ENCODE data around the gene ABCA2. TPM values are rescaled to one million over a fixed set of nuclear protein-coding genes. Genes with fewer than 3 reads are reported as not detected.

Gene ABCA2
- total RNA-seq, 1 experiment from 2014 or later, result 23.5 TPM

DNA sequence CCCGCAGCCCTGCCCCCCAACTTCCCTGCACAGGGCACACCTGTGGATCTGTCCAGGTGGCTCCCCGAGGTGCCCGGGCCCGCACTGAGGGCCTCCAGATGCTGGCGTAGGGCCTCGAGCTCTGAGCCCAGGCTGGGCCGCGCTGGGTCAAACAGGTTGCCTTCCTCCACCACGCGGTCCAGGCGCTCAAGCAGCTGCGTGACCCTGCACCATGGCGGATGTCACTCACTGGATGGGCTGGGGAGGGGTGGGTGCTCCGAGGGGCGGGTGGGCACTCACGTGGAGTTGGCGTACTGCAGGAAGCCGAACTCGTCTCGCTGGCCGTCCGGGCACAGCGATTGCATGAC lies 5.4 kb downstream of the ABCA2 start:
- in situ Hi-C loops (cut with HindIII; ENCODE audit: low pct_unique_long_range_greater_than_20kb, low sequenced_read_pairs), result no loop called here
- DNase-seq (ENCODE audit: low read depth), result no peak

DNA sequence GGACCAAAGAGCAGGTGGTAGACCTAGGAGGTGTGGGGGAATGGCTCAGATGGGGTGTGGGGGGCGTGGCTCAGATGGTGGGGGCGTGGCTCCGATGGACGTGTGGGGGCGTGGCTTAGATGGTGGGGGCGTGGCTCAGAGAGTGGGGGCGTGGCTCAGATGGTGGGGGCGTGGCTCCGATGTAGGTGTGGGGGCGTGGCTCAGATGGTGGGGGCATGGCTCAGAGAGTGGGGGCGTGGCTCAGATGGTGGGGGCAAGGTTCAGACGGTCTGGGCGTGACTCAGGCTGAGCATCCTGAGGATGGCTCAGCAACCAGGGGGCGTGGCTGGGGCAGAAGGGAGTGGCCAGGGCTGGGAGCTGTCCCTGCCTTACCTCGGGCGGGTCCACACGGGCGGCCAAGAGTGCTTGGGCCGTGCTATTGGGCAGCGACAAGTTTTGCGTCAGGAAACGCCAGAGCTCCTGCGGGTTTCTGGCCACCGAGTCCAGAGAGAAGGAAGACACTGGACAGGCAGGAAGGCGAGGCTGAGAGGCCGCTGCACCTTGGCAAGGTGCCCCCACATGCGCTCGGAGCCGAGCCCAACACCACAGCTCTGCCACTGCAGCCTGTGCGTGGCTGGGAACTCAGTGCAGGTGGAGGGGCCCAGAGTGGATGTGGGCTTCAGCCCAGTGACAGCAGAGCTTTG lies 5.9 kb downstream of the ABCA2 start:
- DNase-seq (ENCODE audit: low read depth), result peak; percentile 95
- in situ Hi-C loops (cut with HindIII; ENCODE audit: low pct_unique_long_range_greater_than_20kb, low sequenced_read_pairs), result no loop called here

DNA sequence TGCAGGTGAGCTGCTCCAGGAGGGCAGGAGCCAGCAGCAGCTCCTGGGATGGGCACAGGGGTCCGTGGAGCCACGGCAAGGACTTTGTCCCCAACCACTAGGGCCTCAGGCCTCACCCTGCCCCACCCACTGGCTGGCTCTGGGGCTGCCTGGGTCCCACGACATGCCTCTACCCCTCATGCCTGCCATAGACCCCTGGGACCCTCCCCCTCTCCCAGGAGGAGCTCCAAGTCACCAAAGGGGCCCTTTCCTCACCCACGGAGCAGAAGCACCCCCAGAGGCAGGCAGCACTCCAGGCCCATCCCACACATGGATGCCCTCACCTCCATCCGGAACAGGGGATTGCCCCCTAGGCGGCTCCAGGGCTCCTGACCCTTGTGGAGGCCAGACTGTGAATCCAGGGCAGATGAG lies 6.5 kb downstream of the ABCA2 start:
- DNase-seq (ENCODE audit: low read depth), result no peak
- in situ Hi-C loops (cut with HindIII; ENCODE audit: low pct_unique_long_range_greater_than_20kb, low sequenced_read_pairs), result no loop called here

DNA sequence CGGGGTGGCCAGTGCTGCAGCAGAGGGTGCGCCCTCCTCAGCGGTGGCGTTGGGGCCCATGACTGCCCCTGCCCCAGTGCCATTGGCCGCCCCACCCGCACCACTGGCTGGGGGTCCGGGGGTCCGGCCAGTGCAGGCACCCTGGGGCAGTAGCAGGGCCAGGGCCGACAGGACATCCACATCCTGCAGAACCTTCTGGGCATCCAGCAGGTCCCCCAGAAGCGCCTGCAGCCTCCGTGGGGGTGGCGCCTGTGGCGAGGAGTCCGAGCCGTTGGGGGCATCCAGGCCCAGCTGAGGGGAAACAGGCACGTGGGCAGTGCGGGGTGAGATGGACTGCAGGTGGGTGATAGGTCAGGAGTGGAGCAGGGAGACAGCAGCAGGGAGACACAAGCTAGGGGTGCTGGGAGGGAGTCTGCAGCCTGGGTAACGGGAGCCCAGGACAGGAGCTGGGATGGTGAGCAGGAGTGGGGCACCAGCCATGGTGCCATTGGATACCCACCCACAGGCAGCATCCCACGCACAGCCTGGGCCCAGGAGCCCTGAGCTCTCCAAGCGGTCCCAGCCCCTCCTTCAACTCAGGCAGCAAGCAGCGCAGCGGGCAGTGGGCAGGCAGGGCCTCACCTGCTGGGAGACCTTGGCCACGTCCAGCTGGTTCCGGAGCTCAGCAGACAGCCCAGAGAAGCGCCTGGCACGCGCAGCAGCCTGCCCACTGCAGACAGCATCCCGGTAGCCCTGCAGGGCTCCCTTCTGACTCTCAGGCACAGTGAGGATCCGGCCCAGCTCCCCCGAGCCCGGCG lies 7.1 kb downstream of the ABCA2 start:
- in situ Hi-C loops (cut with HindIII; ENCODE audit: low pct_unique_long_range_greater_than_20kb, low sequenced_read_pairs), result no loop called here
- no peak for DNase-seq (ENCODE audit: low read depth)

DNA sequence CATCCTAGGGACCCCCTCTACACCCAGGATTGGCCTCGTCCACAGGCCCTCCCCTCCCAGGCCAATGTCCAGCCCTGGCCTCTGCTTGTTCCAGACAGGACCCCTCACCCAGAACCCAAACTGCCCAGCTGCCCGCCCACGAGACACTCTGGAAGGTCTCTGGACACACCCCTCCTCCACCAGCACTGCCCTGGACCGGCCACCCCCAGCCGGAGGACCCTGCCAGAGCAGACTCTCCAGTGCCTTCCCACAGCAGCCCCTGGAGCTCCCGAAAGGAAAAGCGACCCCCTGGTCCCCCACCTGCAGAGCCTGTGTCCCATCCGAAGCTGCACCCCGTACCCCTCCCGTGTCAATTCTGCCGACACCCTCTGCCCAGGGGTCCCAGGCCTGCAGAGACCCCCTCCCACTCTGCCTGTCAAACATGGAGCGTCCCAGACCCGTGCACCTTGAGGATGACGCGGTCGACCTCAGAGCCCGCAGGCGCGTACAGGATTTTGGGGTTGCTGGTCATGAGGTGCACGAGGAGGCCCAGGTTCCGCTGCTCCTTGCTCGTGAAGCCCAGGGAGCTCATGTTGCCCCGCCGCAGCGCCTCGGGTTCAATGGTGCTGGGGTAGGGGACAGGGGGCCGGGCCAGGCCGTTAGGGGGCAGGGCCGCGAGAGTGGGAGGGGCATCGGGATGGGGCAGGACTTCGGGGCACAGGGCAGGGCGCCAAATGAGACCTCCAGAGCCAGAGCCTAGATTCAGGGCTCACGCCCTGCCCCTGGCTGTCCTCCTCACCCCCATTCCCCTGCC lies 8.0 kb downstream of the ABCA2 start:
- in situ Hi-C loops (cut with HindIII; ENCODE audit: low pct_unique_long_range_greater_than_20kb, low sequenced_read_pairs), result no loop called here
- DNase-seq (ENCODE audit: low read depth), result no peak

DNA sequence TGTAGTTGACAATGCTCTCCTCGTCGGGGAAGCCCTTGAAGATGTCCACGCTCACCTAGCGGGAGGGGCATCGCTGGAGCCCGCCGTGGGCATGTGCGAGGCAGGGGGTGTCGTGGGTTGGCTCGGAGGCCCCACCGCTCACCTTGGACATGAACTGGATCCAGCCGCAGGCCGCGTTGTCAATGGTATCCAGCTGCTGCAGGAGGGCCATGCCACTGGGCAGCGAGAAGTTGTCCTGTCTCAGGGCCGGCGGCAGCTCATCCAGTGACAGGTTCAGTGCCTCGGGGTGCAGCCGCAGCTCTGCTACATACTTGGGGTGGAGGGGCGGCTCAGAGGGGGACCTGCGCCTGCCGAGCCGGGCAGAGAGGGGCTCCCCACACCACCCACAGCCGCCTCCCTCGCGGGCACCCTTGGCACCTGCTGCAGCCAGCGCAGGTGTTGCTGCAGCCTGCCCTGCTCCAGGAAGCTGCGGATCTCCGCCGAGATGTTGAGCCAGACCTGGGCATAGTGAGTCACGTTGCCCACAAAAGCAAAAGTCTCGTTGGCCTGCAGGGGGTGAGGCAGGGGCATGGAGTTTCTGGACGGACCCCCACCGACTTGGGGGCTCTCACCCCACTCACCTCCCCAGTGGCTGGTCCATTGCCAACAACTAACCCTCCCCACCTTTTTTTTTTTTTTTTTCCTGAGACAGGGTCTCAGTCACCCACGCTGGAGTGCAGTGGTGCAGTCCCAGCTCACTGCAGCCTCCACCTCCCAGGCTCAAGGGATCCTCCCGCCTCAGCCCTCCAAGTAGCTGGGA lies 9.1 kb downstream of the ABCA2 start:
- DNase-seq (ENCODE audit: low read depth), result no peak
- in situ Hi-C loops (cut with HindIII; ENCODE audit: low pct_unique_long_range_greater_than_20kb, low sequenced_read_pairs), result no loop called here

DNA sequence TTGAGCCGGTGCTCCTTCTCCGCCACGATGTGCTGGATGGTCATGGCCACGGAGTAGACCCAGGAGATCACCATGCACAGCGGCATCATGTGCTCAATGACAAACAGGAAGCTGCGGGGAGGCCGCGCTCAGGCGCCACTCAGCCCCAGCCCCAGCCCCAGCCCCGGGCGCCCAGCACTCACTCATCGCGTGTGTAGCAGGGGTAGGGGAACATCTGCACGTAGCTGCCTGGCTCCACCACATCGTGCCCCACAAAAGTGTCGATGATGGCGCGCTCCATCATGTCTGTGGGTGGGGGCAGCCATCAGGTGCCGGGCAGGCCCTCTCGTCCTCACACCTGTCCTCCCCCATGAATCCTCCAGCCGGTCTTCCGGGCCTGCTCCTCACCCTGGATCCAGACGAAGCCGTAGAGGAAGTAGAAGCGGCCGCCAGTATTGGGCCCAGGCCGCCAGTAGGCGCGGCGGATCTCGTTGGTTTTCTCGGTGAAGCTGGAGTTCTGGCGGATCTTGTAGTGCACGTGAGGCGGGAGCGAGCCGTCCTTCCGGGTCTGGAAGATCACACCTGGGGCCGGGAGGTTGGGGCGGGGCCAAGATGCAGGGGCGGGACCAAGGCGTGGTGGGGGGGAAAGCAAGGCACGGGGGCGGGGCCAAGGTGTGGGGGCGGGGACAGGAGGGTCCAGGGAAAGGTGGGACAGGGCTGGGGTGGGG lies 10.1 kb downstream of the ABCA2 start:
- no peak for DNase-seq (ENCODE audit: low read depth)
- in situ Hi-C loops (cut with HindIII; ENCODE audit: low pct_unique_long_range_greater_than_20kb, low sequenced_read_pairs), result no loop called here

DNA sequence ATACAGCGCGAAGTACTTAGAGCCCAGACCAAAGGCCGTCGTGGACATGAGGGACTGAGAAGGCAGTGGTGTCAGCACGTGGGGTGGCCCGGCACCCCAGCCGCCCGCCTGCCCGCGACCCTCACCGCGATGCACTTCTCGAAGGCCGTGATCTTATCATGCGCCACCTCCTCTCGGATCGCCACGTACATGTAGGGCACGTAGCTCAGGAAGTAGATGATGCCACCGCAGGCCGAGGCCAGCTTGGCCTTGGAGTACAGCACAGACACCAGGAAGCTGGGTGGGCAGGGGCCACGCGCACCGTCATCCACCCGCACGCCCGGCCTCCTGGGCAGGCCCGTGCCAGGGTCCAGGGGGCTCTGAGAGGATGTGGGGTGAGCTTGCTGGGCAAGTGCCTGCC lies 11.0 kb downstream of the ABCA2 start:
- no peak for DNase-seq (ENCODE audit: low read depth)
- in situ Hi-C loops (cut with HindIII; ENCODE audit: low pct_unique_long_range_greater_than_20kb, low sequenced_read_pairs), result no loop called here

DNA sequence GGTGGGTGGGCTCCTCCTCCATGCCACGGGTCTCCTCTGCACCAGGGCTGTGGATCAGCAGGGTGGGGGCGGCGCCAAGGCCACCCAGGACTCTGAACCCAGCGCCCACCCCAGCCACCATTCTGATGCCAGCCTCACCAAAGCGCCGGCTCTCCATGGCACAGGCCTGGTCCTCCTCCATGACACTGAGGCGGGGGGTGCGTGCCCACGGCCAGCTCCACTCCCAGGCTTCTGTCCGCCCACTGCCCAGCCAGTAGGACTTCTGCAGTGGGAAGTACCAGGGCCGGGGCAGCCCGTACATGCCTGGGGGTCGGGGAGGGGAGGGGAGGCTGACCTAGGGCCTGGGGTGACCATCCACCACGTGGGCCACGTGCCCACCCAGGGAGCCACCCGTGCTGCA lies 11.6 kb downstream of the ABCA2 start:
- in situ Hi-C loops (cut with HindIII; ENCODE audit: low pct_unique_long_range_greater_than_20kb, low sequenced_read_pairs), result no loop called here

DNA sequence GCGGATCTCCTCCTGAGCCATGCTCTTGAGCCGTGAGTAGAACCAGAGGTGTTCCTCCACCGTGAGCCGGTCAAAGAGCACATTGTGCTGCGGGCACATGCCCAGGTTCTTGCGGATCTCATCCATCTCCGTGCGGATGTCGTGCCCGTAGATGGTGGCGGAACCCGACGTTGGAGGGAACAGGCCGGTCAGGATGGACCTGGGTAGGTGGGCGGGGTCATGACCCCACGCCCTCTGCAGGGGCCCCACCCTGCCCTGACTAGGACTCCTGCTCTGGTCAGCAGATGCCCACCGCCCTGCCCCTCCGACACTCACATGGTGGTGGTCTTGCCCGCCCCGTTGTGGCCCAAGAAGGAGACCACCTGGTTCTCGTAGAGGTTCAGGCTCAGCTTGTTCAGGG lies 12.1 kb downstream of the ABCA2 start:
- in situ Hi-C loops (cut with HindIII; ENCODE audit: low pct_unique_long_range_greater_than_20kb, low sequenced_read_pairs), result no loop called here
- DNase-seq (ENCODE audit: low read depth), result no peak

More for the DNA sequence above, 11.6 kb downstream of the ABCA2 start:
- no peak for DNase-seq (ENCODE audit: low read depth)

DNA sequence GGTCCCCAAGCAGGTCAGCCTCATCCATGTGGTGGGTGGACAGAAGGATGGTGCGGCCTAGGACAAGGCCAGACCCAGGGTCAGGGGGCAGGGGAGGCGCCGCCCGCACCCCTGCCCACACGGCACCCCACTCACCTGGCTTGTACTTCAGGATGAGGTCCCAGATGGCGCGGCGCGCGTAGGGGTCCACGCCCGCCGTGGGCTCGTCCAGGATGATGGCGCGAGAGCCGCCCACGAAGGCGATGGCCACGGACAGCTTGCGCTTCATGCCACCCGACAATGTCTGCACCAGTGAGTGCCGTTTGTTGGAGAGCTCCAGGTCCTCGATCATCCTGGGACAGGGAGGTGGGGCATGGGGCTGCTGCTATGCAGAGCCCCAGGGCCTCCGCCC lies 12.5 kb downstream of the ABCA2 start:
- in situ Hi-C loops (cut with HindIII; ENCODE audit: low pct_unique_long_range_greater_than_20kb, low sequenced_read_pairs), result no loop called here
- no peak for DNase-seq (ENCODE audit: low read depth)

DNA sequence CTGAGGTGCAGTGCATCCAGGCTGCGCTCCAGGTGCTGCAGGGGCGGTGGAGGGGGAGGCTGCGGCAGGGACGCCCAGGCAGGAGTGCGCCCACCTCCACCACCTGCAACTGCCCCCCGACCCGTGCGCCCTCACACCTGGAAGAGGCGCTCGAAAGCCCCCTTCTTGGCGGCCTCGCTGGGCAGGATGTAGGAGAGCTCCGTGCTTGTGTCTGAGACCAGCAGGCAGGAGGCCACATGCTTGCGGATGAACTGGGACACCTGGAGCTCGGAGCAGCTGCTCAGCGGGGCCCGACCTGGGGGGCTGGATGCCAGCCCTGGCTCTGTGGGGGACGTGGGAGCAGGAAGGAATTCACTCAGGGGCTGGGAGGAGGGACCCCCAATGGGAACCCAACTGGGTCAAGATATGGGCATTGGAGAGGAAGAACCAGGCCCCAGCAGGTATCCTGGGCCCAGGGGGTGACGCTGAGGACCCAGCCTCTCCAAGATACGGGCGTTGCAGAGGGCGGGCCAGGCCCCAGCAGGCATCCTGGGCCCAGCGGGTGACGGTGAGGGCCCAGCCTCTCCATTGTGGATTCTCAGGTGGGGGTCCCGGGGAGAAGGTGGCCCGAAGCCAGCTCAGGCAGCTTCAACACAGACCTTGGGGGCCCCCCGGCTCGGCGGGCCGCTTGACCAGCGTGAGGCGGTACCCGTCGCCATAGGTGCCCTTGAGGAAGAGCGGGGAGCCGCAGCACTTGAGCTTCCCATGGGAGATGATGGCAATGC lies 13.1 kb downstream of the ABCA2 start:
- in situ Hi-C loops (cut with HindIII; ENCODE audit: low pct_unique_long_range_greater_than_20kb, low sequenced_read_pairs), result no loop called here
- DNase-seq (ENCODE audit: low read depth), result no peak

DNA sequence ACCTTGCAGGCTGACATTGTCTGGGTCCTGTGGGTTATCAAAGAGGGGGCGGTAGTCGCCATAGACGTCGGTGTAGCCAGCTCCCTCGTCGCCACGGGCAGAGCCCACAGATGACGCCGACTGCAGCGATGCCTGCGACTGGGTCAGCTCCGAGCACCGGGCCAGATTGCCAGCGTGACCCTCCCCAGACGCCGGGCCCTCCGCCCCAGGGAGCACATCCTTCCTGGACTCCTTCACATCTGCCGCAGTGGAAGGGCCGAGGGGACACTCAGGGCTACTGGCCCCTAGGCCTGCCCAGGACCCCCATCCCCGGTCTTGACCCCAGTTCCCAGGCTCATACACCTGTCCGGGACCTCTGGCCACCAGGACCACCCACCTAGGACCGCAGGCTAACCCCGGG lies 13.9 kb downstream of the ABCA2 start:
- DNase-seq (ENCODE audit: low read depth), result no peak
- in situ Hi-C loops (cut with HindIII; ENCODE audit: low pct_unique_long_range_greater_than_20kb, low sequenced_read_pairs), result no loop called here

DNA sequence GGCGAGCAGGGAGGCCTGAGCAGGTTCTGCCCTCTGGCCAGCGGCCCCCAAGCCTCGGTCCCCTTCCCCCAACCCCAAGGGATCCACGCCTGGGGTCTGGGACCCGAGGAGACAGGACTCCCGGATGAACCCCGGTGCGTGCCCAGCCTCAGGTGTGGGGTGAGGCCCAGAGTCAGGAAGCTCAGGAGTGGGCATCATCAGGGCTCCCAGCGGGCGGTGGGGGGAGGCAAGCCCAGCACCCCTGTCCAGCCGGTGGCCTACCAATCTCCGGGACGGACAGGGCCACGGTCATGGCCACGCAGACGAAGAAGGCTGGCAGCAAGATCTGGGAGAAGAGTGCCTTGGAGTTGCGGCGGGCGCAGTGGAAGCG lies 14.5 kb downstream of the ABCA2 start:
- in situ Hi-C loops (cut with HindIII; ENCODE audit: low pct_unique_long_range_greater_than_20kb, low sequenced_read_pairs), result no loop called here
- DNase-seq (ENCODE audit: low read depth), result no peak

DNA sequence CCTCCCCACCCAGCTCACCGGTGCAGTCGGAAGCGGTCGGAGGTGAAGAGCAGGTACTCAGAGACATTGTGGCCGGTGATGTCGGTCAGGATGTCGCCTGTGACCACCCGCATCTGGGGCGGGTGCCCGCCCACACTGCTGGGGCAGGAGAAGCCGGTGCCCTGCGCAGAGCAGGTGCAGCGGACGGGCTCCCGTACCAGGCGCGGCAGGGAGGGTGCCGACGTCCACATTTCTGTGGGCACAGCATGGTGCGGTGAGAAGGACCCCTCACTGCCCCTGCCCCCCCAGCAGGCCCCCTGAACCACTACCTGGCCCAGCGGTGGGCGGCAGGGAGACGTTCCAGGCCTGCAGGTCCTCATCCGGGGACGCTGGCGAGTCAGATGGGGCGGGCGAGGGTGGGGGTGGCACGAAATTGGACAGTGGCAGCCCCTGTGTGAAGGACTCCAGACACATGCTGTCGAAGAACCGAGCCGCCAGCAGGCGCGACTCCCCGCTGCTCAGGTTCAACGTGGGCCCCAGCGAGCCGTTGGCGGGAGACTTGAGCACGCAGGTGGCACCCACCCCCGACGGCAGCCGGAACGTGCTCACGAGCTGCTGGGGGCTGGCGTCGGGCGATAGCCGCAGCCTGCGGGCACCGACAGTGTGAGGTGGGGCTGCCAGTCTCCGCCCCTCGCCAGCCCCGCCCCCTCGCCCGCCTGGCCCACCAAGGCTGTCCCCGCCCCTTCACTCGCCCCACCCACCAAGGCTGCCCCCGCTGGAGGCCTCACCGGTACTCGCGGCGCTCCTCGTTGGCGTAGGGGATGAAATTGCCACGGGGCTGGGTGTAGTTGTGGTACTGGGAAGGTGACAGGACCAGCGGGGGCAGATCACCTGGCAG lies 15.1 kb downstream of the ABCA2 start:
- in situ Hi-C loops (cut with HindIII; ENCODE audit: low pct_unique_long_range_greater_than_20kb, low sequenced_read_pairs), result no loop called here
- DNase-seq (ENCODE audit: low read depth), result no peak

DNA sequence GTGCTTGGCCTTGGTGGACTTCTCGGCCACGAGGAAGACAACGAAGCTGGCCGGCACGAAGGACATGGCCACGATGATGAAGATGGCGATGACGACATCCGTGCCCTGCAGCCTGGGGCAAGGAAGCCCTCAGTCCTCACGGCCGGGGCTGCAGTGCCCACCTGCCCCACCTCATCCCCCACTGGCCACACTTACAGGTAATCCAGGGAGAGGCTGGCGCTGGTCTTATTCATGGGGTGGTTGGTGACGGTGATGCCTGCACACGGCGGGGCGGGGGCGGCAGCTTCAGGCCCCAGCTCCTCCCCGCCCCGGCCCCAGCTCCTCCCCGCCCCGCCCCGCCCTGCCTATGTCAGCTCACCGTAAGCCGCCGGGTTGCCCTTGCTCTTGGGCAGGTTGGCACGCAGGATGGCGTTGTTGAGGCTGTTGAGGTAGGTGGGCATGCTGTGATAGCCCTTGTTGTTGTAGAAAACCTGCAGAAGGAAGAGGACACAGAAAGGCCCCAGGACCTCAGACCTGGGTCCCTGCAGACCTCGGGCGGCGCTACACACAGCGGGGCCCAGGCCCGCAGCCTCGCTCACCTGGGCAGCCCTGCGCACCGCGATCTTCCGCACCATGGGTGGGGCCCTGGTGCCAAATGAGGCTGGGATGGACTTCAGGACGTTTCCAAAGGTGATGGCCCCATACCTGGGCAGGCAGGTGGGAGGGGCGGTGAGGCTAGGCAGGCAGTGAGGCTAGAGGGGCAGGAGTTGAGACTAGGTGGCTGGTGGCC lies 15.9 kb downstream of the ABCA2 start:
- no peak for DNase-seq (ENCODE audit: low read depth)
- in situ Hi-C loops (cut with HindIII; ENCODE audit: low pct_unique_long_range_greater_than_20kb, low sequenced_read_pairs), result no loop called here
